HG03558 (cell line): ENCODE data around the gene CD8B2.
"Not testable (repeated sequence)": the region's sequence is repeated elsewhere in the genome, so short reads cannot be mapped to it uniquely, and the experiment has no call there.

Experiments
- ATAC-seq: cut with Tn5 transposase; IDR thresholded peaks from one replicate; pipeline ENCODE4 v1.9.1; 2021; ENCODE audit warnings: moderate number of reproducible peaks; ENCODE audit not compliant: unreplicated experiment; ENCODE audit errors: extremely low read depth

CD8B2 gene

GRCh38 chr2:106486551-106487385 is at the start of gene CD8B2:
TSS of gene CD8B2 (plus strand) at chr2:106487364. CDS start at chr2:106487427, 63 bp downstream.
- ATAC-seq: not testable (repeated sequence)

GRCh38 chr2:106461882-106462281 is 25.3 kb upstream of the CD8B2 start:
- not testable (repeated sequence) for ATAC-seq

DNA sequence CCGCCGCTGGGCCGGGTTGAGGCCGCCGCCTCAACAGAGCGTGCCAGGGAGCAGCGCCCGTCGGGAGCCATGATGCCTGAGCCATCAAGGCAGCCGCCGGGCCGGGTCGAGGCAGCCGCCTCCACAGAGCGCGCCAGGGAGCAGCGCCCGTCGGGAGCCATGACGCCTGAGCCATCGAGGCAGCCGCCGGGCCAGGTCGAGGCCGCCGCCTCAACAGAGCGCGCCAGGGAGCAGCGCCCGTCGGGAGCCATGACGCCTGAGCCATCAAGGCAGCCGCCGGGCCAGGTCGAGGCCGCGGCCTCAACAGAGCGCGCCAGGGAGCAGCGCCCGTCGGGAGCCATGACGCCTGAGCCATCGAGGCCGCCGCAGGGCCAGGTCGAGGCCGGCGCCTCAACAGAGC is 19.6 kb upstream of the CD8B2 start:
- ATAC-seq: not testable (repeated sequence)

GRCh38 chr2:106468107-106468506 is 19.1 kb upstream of the CD8B2 start, which contains the start of gene RGPD3:
TSS of gene RGPD3 (minus strand) at chr2:106468413. CDS start at chr2:106468288, 125 bp downstream.
- ATAC-seq: not testable (repeated sequence)

DNA sequence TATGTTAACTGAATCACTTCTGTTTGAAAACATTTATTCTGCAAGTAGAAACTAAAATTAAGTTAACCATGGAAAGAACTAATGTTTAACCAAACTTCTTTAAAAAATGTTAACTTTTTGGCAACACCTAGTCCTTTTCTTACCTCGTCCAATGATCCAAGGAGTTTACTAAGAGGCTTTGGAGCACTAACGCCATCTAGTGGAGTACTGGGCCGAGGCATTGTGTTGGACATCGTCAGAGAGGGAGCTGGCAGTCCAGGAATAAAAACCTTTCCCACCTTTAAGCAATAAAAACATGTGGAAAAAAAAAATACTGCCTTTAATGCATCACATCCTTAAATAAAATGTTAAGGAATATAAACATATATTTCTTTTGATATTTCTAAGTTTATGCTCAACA is 16.5 kb upstream of the CD8B2 start:
- ATAC-seq: not testable (repeated sequence)

DNA sequence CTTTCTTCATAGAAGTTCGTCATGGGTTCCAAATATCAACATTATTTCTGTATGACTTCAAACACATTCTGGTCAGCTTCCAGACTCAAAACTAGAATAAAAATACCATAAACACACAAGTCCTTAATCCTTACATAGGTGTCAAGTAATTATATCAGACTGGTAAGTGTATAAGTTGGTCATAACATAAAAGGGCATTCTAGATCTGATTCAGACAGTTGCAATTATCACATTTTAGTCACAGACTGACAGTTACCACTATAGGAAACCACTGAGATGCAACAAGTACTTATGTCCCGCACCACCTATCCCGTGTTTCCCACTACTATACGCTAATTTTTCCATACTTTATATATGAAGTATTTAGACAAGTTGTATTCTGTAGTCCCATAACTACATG is 9.5 kb upstream of the CD8B2 start:
- ATAC-seq: not testable (repeated sequence)

DNA sequence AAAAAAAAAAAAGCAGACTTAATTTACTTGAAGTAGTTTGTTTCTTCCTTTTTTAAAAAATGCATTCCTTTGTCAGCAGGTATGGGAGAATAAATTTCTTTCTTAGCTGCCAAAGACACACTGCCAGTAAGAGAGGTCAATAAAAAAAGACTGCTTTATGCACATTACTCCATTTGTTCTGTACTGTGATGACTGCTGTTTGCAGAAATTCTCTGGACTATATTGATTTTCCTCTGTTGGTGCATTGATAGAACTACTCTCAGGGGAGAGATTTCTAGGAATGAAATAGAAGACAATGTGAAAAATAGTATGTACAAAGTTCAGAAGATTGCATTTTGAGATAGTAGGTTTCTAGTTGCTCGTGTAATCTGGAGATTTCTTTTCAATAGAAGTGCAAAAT is 7.6 kb upstream of the CD8B2 start:
- not testable (repeated sequence) for ATAC-seq

- not testable (repeated sequence) for ATAC-seq
Observed at GRCh38 chr2:106487386-106488191, 425 bp downstream of the CD8B2 start.

DNA sequence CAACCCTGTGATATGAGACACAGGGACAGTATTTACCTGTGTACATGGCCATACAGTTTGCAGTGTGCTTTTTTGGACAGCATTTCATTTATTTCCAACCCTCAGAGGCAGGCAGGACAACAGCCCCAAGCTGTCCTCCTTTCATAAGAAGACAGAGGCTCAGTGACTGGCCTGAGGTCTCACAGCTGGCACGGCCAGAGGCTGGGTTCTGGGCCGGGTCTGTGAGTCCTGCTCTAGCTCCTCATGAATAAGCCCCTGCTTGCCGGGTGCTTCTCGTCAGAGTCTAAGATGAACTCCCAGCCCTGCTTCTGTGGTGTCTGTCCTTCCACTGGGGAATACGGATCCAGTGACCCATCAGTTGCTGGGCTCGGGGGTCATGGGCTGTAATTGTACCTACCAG is 2.5 kb downstream of the CD8B2 start:
- ATAC-seq: not testable (repeated sequence)

- ATAC-seq: not testable (repeated sequence)
Observed at GRCh38 chr2:106492399-106492798, 5.2 kb downstream of the CD8B2 start.

- ATAC-seq: not testable (repeated sequence)
Observed at GRCh38 chr2:106492913-106493312, 5.7 kb downstream of the CD8B2 start.

- ATAC-seq: not testable (repeated sequence)
Observed at GRCh38 chr2:106498549-106498948, 11.4 kb downstream of the CD8B2 start.

DNA sequence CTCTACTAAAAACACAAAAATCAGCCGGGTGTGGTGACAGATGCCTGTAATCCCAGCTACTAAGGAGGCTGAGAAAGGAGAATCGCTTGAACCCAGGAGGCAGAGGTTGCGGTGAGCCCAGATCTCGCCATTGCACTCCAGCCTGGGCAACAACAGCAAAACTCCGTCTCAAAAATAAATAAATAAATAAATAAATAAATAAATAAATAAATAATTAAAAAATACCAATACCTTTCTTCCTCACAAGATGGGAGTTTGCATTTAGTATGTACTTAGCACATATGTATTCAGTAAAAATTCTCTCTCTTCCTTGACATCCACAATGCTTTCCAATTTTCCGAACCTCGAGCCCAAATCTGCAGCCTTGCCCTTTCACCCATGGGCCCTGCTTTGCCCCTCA is 13.2 kb downstream of the CD8B2 start:
- ATAC-seq: not testable (repeated sequence)

- ATAC-seq: not testable (repeated sequence)
Observed at GRCh38 chr2:106502351-106502750, 15.2 kb downstream of the CD8B2 start.

- not testable (repeated sequence) for ATAC-seq
Observed at GRCh38 chr2:106504192-106504591, 17.0 kb downstream of the CD8B2 start.

- not testable (repeated sequence) for ATAC-seq
Observed at GRCh38 chr2:106504787-106505186, 17.6 kb downstream of the CD8B2 start.

- ATAC-seq: not testable (repeated sequence)
Observed at GRCh38 chr2:106506002-106506687, 19.0 kb downstream of the CD8B2 start.

GRCh38 chr2:106508660-106509373 is 21.7 kb downstream of the CD8B2 start:
- not testable (repeated sequence) for ATAC-seq

DNA sequence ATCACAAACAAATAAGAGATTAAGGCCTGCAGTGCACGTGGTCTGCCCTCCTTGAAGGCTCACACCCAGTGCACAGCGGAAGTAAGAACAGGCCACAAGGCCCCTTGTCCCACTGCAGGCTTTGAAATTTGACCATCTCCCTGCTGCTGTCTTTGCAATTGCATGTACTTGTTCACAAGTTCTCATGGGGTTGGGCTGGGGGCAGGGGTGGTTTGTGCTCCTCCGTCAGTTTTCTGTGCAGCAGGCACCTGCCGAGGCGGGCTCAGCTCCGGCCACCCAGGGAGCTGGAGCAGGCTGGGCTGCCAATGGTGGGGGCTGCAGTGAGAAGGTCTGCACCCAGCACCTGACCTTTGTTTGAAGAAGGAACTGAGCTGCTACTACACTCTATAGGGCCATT is 22.2 kb downstream of the CD8B2 start:
- not testable (repeated sequence) for ATAC-seq

- not testable (repeated sequence) for ATAC-seq
Observed at GRCh38 chr2:106510791-106511190, 23.6 kb downstream of the CD8B2 start.
